ENCODE results near the gene ADGRG3. TPM values are rescaled to one million over a fixed set of nuclear protein-coding genes. Genes with fewer than 3 reads are reported as not detected.

Gene ADGRG3
- total and polyA plus RNA-seq, 2 of the 13 experiments (the other 11 are each of a cell fraction or from before 2014, with no cell fraction given): 2.7 to 11.8 TPM

GRCh38 chr16:57700781-57701551, 32.9 kb downstream of the ADGRG3 start (continued):
- TF ChIP-seq SKIL (CRISPR knock-in tag; IDR thresholded peaks at IDR 0.05; ENCODE audit: borderline replicate concordance): 0 out of 2 replicates have a peak, but pooled peaks have one; percentile 27
- TF ChIP-seq ZBTB4 (CRISPR knock-in tag; IDR thresholded peaks at IDR 0.05; ENCODE audit: borderline replicate concordance): no peak
- no peak for TF ChIP-seq ZNF564 (CRISPR knock-in tag; IDR thresholded peaks at IDR 0.05)
- no peak for TF ChIP-seq YEATS4 (CRISPR knock-in tag; IDR thresholded peaks at IDR 0.05; ENCODE audit: borderline replicate concordance)
- TF ChIP-seq EEA1 (CRISPR knock-in tag; IDR thresholded peaks at IDR 0.05; ENCODE audit: borderline replicate concordance): no peak
- no peak for TF ChIP-seq IKZF4 (CRISPR knock-in tag; IDR thresholded peaks at IDR 0.05; ENCODE audit: borderline replicate concordance, low read depth, not compliant biosample characterization)
- TF ChIP-seq ZNF720 (CRISPR knock-in tag; IDR thresholded peaks at IDR 0.05): no peak
- 0 out of 2 replicates have a peak, but pooled peaks have one; percentile 12 for TF ChIP-seq ARID4A (CRISPR knock-in tag; IDR thresholded peaks at IDR 0.05; ENCODE audit: borderline replicate concordance)
- TF ChIP-seq LCORL (IDR thresholded peaks at IDR 0.05): no peak
- TF ChIP-seq LCORL (CRISPR knock-in tag; IDR thresholded peaks at IDR 0.05): no peak
- TF ChIP-seq THAP7 (CRISPR knock-in tag; IDR thresholded peaks at IDR 0.05): no peak
- peak; percentile 50 for TF ChIP-seq TEAD3 (CRISPR knock-in tag; optimal IDR thresholded peaks at IDR 0.05; ENCODE audit: borderline replicate concordance)
- no peak for TF ChIP-seq ZIK1 (CRISPR knock-in tag; IDR thresholded peaks at IDR 0.05; ENCODE audit: borderline replicate concordance, low read depth)
- TF ChIP-seq MAZ (IDR thresholded peaks at IDR 0.05; ENCODE audit: borderline replicate concordance, low read depth, low read length): no peak
- TF ChIP-seq MAZ (CRISPR knock-in tag; IDR thresholded peaks at IDR 0.05; ENCODE audit: low read depth): no peak
- 0 out of 2 replicates have a peak, but pooled peaks have one; percentile 58 for TF ChIP-seq ZNF501 (CRISPR knock-in tag; IDR thresholded peaks at IDR 0.05)
- TF ChIP-seq NR2F6 (IDR thresholded peaks at IDR 0.05): peak; percentile 81
- TF ChIP-seq NR2F6 (CRISPR knock-in tag; IDR thresholded peaks at IDR 0.05): peak; percentile 61

Measured in HepG2 (cell line).